K562 (cell line): Measurements from ENCODE around the gene LMCD1. TPM values are rescaled to one million over a fixed set of nuclear protein-coding genes. Genes with fewer than 3 reads are reported as not detected.

ENCODE experiments used
- NR4A1 ChIP-seq, 2 experiments: fragments of 250-450 bp in 1 of 2; fragments of 450-650 bp in 1 of 2; sonication (Bioruptor Pico) in 1 of 2; IDR thresholded peaks; 2 replicates each; pipeline versions ENCODE4 v1.4.0 to v1.6.1; 2016 to 2020; ENCODE audit warnings: mild to moderate bottlenecking in 2 of 2, missing compliant biosample characterization in 1 of 2, missing genetic modification characterization in 1 of 2, moderate library complexity in 1 of 2
- ZNF512 ChIP-seq: IDR thresholded peaks from 2 replicates; pipeline ENCODE4 v1.6.1; 2016; ENCODE audit warnings: missing genetic modification characterization, missing compliant biosample characterization
- ZNF609 ChIP-seq: sonication (generic); formaldehyde crosslinking; IDR thresholded peaks from 2 replicates; pipeline ENCODE4 v1.8.1; 2023; ENCODE audit warnings: missing genetic modification reagents, mild to moderate bottlenecking, borderline replicate concordance
- polyA plus RNA-seq, 8 experiments: library from polyadenylated mRNA; depleted of rRNA in 4 of 8; stranded (reverse) in 5 of 8; unstranded in 3 of 8; fragments of >200 nt; fragmentation: Nextera tagmentation in 2 of 8; fragmentation: Illumina TruSeq in 1 of 8; extraction: Ambion mirVana in 2 of 8; extraction: Trizol in 1 of 8; gene quantifications; 2 replicates each; pipeline versions ENCODE4 v1.2.1 to v1.2.3, GENCODE V29; 2011 to 2014; ENCODE audit warnings: inconsistent platforms in 1 of 8, missing spikeins in 1 of 8
- total RNA-seq, 7 experiments: library from RNA; depleted of rRNA in 6 of 7; stranded (reverse); fragments of >200 nt in 6 of 7; fragmentation: Illumina TruSeq in 2 of 7; extraction: Trizol in 2 of 7; gene quantifications; 2 replicates each; pipeline versions ENCODE4 v1.2.1 to v1.2.3, GENCODE V29; 2011 to 2021; ENCODE audit warnings: low replicate concordance in 1 of 7

The LMCD1 gene
- total and polyA plus RNA-seq, 9 of the 15 experiments (the other 6 are each of a cell fraction or from before 2014, with no cell fraction given), result 0.60 TPM; not detected in 8

- TF ChIP-seq ZNF512, result no peak
- no peak for TF ChIP-seq NR4A1 (CRISPR knock-in tag; IDR thresholded peaks at IDR 0.05)
- no peak for TF ChIP-seq NR4A1 (tag; IDR thresholded peaks at IDR 0.05)
- TF ChIP-seq ZNF609 (CRISPR knock-in tag), result no peak
- TF ChIP-seq, all 486 proteins: peak for 0
These were observed 51.8 kb downstream of the LMCD1 start (continued) for GRCh38 chr3:8553405-8553804.
